CD14-positive monocyte (primary cell): ENCODE measurements around the gene UBE2H. TPM values are rescaled to one million over a fixed set of nuclear protein-coding genes. Genes with fewer than 3 reads are reported as not detected.
A peak's percentile ranks its signal among the peaks of the same experiment; 100 is the strongest.

Experiments
- DNase-seq, 3 donors: peaks; one replicate each; pipeline ENCODE4 v3.0.0-alpha.2; 2011 to 2022
- H2AFZ ChIP-seq: 2 replicates; pipeline ENCODE4 v1.6.0; 2012; ENCODE audit warnings: mild to moderate bottlenecking, low read depth, low read length, inconsistent platforms; ENCODE audit not compliant: insufficient read depth, poor library complexity, severe bottlenecking
- H3K27ac ChIP-seq, 2 donors: 1 replicate in 1 of 2; 2 replicates in 1 of 2; pipeline ENCODE4 v1.5.1; 2012 to 2013; ENCODE audit warnings: low read length in 2 of 2, control low read depth in 1 of 2, inconsistent platforms in 1 of 2, low read depth in 1 of 2, mild to moderate bottlenecking in 1 of 2
- H3K27me3 ChIP-seq, 2 donors: one replicate each; pipeline versions ENCODE4 v1.6.0 to v1.6.1; 2011 to 2013; ENCODE audit warnings: low read length in 2 of 2; ENCODE audit not compliant: control insufficient read depth in 2 of 2, insufficient read depth in 2 of 2
- H3K36me3 ChIP-seq, 2 donors: replicated peaks in 1 of 2; 1 replicate in 1 of 2; 2 replicates in 1 of 2; pipeline versions ENCODE4 v1.5.1 to v1.6.1; 2012 to 2013; ENCODE audit warnings: low read length in 2 of 2, control low read depth in 1 of 2, inconsistent platforms in 1 of 2, mild to moderate bottlenecking in 1 of 2; ENCODE audit not compliant: insufficient read depth in 2 of 2, control insufficient read depth in 1 of 2
- H3K4me1 ChIP-seq, 2 donors: 1 replicate in 1 of 2; 2 replicates in 1 of 2; pipeline versions ENCODE4 v1.5.1 to v1.6.1; 2012 to 2013; ENCODE audit warnings: low read length in 2 of 2, control low read depth in 1 of 2, inconsistent platforms in 1 of 2, mild to moderate bottlenecking in 1 of 2, moderate library complexity in 1 of 2; ENCODE audit not compliant: insufficient read depth in 2 of 2, control insufficient read depth in 1 of 2
- H3K4me2 ChIP-seq: replicated peaks from 2 replicates; pipeline ENCODE3; 2012; ENCODE audit warnings: low read length, moderate library complexity, mild to moderate bottlenecking; ENCODE audit not compliant: poor library complexity, severe bottlenecking; ENCODE audit errors: extremely low read depth
- H3K4me3 ChIP-seq, 3 experiments: fragments of 200-600 bp in 1 of 3; sonication (generic) in 1 of 3; replicated peaks in 1 of 3; 1 replicate in 2 of 3; 2 replicates in 1 of 3; pipeline ENCODE4 v1.5.1; 2011 to 2013; ENCODE audit warnings: low read length in 3 of 3, mild to moderate bottlenecking in 3 of 3, control low read depth in 2 of 3, low read depth in 2 of 3, inconsistent platforms in 1 of 3, moderate library complexity in 1 of 3
- H3K79me2 ChIP-seq: 2 replicates; pipeline ENCODE4 v1.6.0; 2012; ENCODE audit warnings: mild to moderate bottlenecking, control low read depth, inconsistent platforms, low read length, moderate library complexity; ENCODE audit not compliant: insufficient read depth
- H3K9ac ChIP-seq: 2 replicates; pipeline ENCODE4 v1.6.0; 2017; ENCODE audit warnings: low read length, mild to moderate bottlenecking; ENCODE audit not compliant: insufficient read depth, poor library complexity, severe bottlenecking
- H3K9me3 ChIP-seq, 2 donors: replicated peaks in 1 of 2; 1 replicate in 1 of 2; 2 replicates in 1 of 2; pipeline versions ENCODE4 v1.5.1 to v1.6.1; 2012 to 2013; ENCODE audit warnings: low read length in 2 of 2, control low read depth in 1 of 2; ENCODE audit not compliant: control insufficient read depth in 1 of 2, insufficient read depth in 1 of 2
- H4K20me1 ChIP-seq: 2 replicates; pipeline ENCODE4 v1.6.0; 2012; ENCODE audit warnings: mild to moderate bottlenecking, low read length, control low read depth, moderate library complexity; ENCODE audit not compliant: insufficient read depth
- H3K27ac Mint-ChIP-seq, 7 donors: one replicate each; pipeline ENCODE4 v1.8.0; 2020; ENCODE audit warnings: mild to moderate bottlenecking in 7 of 7, mixed read lengths in 7 of 7, moderate library complexity in 6 of 7, inconsistent platforms in 2 of 7
- H3K27me3 Mint-ChIP-seq, 3 donors: one replicate each; pipeline ENCODE4 v1.8.0; 2021 to 2022; ENCODE audit warnings: low read depth in 3 of 3, mild to moderate bottlenecking in 3 of 3, mixed read lengths in 3 of 3, moderate library complexity in 3 of 3, inconsistent platforms in 1 of 3
- H3K36me3 Mint-ChIP-seq, 2 donors: one replicate each; pipeline ENCODE4 v1.8.0; 2020; ENCODE audit warnings: mixed read lengths in 2 of 2, inconsistent platforms in 1 of 2, mild to moderate bottlenecking in 1 of 2
- H3K4me1 Mint-ChIP-seq: one replicate; pipeline ENCODE4 v1.8.0; 2020; ENCODE audit warnings: mild to moderate bottlenecking, mixed read lengths
- H3K4me3 Mint-ChIP-seq, 2 donors: one replicate each; pipeline ENCODE4 v1.8.0; 2020; ENCODE audit warnings: mild to moderate bottlenecking in 2 of 2, mixed read lengths in 2 of 2, moderate library complexity in 1 of 2
- H3K9me3 Mint-ChIP-seq, 7 donors: one replicate each; pipeline ENCODE4 v1.8.0; 2020 to 2022; ENCODE audit warnings: mixed read lengths in 7 of 7, mild to moderate bottlenecking in 6 of 7, moderate library complexity in 6 of 7, inconsistent platforms in 2 of 7
- CTCF ChIP-seq: fragments of 200-600 bp; IDR thresholded peaks from one replicate; pipeline ENCODE4 v1.8.0; 2022; ENCODE audit warnings: antibody characterized with exemption, mild to moderate bottlenecking
- WGBS: methylation state at CpG from one replicate; pipeline ENCODE4 v1.1.5; 2013; ENCODE audit warnings: missing lambda C conversion rate; ENCODE audit not compliant: insufficient coverage; 5-methylcytosine and 5-hydroxymethylcytosine counted together
- intact Hi-C, 2 donors: fragments of 100-400 bp; cut with micrococcal nuclease; formaldehyde crosslinking; loops; one replicate each; pipeline versions ENCODE4 v1.15.0 to v1.15.1; 2023
- polyA plus RNA-seq, 3 donors: library from polyadenylated mRNA; depleted of rRNA in 1 of 3; unstranded in 2 of 3; stranded (reverse) in 1 of 3; fragments of 300-500 nt in 2 of 3; fragments of >200 nt in 1 of 3; fragmentation: Illumina TruSeq in 2 of 3; gene quantifications; 1 replicate in 2 of 3; 2 replicates in 1 of 3; pipeline ENCODE4 v1.2.3, GENCODE V29; 2012 to 2021

The UBE2H gene
- polyA plus RNA-seq, 3 donors, result 12.6 to 26.0 (median 16.0) TPM

GRCh38 chr7:129789000-129789399 lies 163.8 kb downstream of the UBE2H start:
- Mint-ChIP-seq H3K27me3 (peaks cover 59 to 91% (median 66%) of the 10 kb centered on the region in 3 donors), H3K9me3 (peaks cover 0 to 26% (median 9%) of the 10 kb centered on the region in 7 donors), H3K27ac (no peak overlapping the region), H3K4me1 (peaks cover 21% of the 10 kb centered on the region), H3K4me3 (peak overlapping the region in 1 of 2 donors; percentile 48), H3K36me3 (no peaks in the 10 kb centered on the region)
- Histone ChIP-seq H3K27me3 (peaks cover 31 to 67% of the 10 kb centered on the region in 2 donors), H3K27ac (no peak overlapping the region), H3K9ac (no peak overlapping the region), H3K4me1 (peaks cover 20 to 21% of the 10 kb centered on the region in 2 donors), H3K4me2 (no peak overlapping the region), H3K79me2 (no peaks in the 10 kb centered on the region), H3K4me3 (no peak overlapping the region), H3K36me3 (no peaks in the 10 kb centered on the region), H2AFZ (no peak overlapping the region), H3K9me3 (peaks cover 0 to 12% of the 10 kb centered on the region in 2 donors), H4K20me1 (peaks cover 5% of the 10 kb centered on the region)
- WGBS, result 87% methylated on average over 3 of the region's 6 CpGs
- intact Hi-C loops, result no loop called here
- DNase-seq, result no peak
- TF ChIP-seq CTCF, result no peak

- Mint-ChIP-seq H3K36me3 (peaks cover 5 to 10% of the 10 kb centered on the region in 2 donors), H3K4me1 (peaks cover 38% of the 10 kb centered on the region), H3K4me3 (peak overlapping the region in 1 of 2 donors; percentile 74), H3K27ac (no peak overlapping the region), H3K9me3 (peaks cover 0 to 37% (median 20%) of the 10 kb centered on the region in 7 donors), H3K27me3 (peaks cover 73 to 98% (median 80%) of the 10 kb centered on the region in 3 donors)
- Histone ChIP-seq H3K4me1 (peaks cover 36 to 38% of the 10 kb centered on the region in 2 donors), H3K9ac (no peak overlapping the region), H3K27me3 (peaks cover 50 to 83% of the 10 kb centered on the region in 2 donors), H4K20me1 (peaks cover 5% of the 10 kb centered on the region), H3K79me2 (no peaks in the 10 kb centered on the region), H3K9me3 (peaks cover 0 to 23% of the 10 kb centered on the region in 2 donors), H2AFZ (no peak overlapping the region), H3K27ac (no peak overlapping the region), H3K36me3 (no peaks in the 10 kb centered on the region), H3K4me3 (no peak overlapping the region), H3K4me2 (no peak overlapping the region)
- DNase-seq, result no peak
- intact Hi-C loops, result no loop called here
- no peak for TF ChIP-seq CTCF
- 50% methylated on average over 12 of the region's 13 CpGs for WGBS
Observed at GRCh38 chr7:129786825-129787563, 165.8 kb downstream of the UBE2H start.
